ENCODE measurements around the gene AGBL1. TPM values are rescaled to one million over a fixed set of nuclear protein-coding genes. Genes with fewer than 3 reads are reported as not detected.

The AGBL1 gene
- total and polyA plus RNA-seq, 8 donors: under 0.01 to 0.18 TPM; not detected in 6

DNA sequence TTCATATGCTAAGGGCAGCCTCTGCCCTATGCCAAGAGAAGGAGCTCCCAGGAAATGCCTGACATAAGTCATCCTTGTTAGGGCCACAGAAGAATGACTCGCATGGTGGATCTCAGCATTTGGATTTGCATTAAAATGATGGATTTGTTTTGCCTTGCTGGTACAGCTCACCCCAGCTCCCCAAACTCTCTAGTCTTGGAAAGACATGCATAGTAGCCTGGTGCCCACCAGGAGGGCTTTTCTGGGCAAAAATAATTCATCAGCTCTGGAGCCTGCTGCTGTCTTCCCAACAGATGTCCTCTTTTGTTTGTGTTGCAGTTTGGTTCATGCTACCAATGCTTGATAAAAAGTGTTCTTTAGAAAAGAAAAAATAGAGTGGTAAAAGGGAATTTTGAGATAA is 833.0 kb downstream of the AGBL1 start:
- intact Hi-C loops (cut with DNase I; ENCODE audit: low total_unique reads): no loop called here
- WGBS, 5 donors: 88 to 100% (median 94%) methylated on average over 1 of the region's 1 CpG
- no peaks in the 10 kb centered on the region for H3K9me3 ChIP-seq
- DNase-seq: no peak
- H3K4me1 ChIP-seq: peaks cover 0 to 9% (median 3%) of the 10 kb centered on the region in 4 donors
- TF ChIP-seq POLR2AphosphoS5 (IDR thresholded peaks at IDR 0.05) (no peak), CTCF (IDR thresholded peaks at IDR 0.05) (no peak), EP300 (IDR thresholded peaks at IDR 0.05) (no peak), POLR2A (IDR thresholded peaks at IDR 0.05) (no peak)
- no peak overlapping the region for H3K4me3 ChIP-seq
- H3K27me3 ChIP-seq: no peaks in the 10 kb centered on the region
- no peaks in the 10 kb centered on the region for H3K36me3 ChIP-seq
- no peak overlapping the region for H3K27ac ChIP-seq

DNA sequence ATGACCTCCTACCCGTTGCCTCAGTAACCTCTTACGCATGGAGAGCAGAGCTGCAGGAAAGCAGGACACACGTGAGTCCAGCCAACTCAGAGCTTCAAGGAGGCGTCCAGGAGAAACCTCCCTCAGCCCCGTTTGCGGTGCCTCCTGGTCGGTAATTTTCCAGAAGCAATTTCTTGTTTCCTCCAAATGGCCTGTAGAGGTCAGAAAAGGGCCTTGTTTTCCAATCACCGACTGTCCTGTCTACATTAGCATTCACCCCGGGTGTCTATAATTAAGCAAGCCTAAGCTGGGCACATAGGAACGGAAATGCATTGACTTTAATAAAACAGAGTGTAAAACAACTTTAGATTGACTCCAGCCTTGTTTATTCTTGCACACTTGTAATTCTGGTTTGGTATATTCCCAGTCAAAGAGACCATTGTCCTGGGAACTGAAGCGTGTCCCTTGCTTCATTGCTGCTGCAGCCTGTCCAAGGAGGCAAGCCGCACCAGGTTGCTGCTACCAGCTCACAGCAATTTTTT is 836.2 kb downstream of the AGBL1 start:
- TF ChIP-seq POLR2AphosphoS5 (IDR thresholded peaks at IDR 0.05): no peak
- peak in 1 of 7 experiments; percentile 16 for TF ChIP-seq CTCF (IDR thresholded peaks at IDR 0.05)
- no peaks in the 10 kb centered on the region for H3K27me3 ChIP-seq
- DNase-seq: peak in 1 of 2 donors; percentile 80
- 9 to 21% (median 14%) methylated on average over 12 of the region's 12 CpGs for WGBS, 5 donors
- no peak overlapping the region for H3K27ac ChIP-seq
- no peaks in the 10 kb centered on the region for H3K36me3 ChIP-seq
- peaks cover 0 to 9% (median 3%) of the 10 kb centered on the region in 4 donors for H3K4me1 ChIP-seq
- intact Hi-C loops (cut with DNase I; ENCODE audit: low total_unique reads): no loop called here
- H3K9me3 ChIP-seq: no peaks in the 10 kb centered on the region
- H3K4me3 ChIP-seq: no peak overlapping the region

DNA sequence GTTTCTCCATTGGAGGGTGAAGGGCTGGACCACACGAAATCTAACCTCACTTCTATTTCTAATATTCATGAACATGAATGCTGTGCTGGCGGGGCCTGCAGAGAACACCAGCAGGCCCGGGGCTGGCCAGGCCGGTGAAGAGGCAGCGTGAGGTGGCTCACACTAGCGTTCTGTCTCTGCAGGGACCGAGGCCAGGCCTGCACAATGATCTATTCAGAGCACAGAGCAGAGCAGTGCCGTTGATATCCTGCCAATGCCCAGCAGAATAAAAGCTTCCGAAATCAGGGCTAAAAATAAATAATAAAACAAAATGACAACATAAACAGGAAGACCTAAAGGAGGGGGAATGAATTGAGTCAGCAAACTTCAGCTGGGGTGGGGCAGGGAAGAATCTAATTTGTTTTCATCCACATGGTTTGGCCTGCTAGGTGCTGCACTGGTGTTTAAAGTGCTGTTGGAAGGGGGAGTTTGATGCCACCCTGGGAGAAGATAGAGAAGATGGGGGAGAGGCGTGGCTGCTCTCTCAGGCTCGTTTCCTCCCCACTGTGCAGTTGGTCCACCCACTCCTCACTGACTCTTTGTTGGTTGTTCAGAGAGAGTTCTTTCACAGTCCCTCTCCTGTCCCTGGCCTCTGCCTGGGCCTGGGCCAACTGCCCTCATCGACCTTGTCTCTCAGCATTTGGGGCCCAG is 837.1 kb downstream of the AGBL1 start:
- no peak overlapping the region for H3K4me3 ChIP-seq
- H3K27ac ChIP-seq: no peak overlapping the region
- H3K27me3 ChIP-seq: no peaks in the 10 kb centered on the region
- WGBS, 5 donors: 45 to 59% (median 52%) methylated on average over 12 of the region's 12 CpGs
- TF ChIP-seq POLR2A (IDR thresholded peaks at IDR 0.05): no peak
- TF ChIP-seq EP300 (IDR thresholded peaks at IDR 0.05): no peak
- TF ChIP-seq CTCF (IDR thresholded peaks at IDR 0.05): no peak
- no peak for TF ChIP-seq POLR2AphosphoS5 (IDR thresholded peaks at IDR 0.05)
- DNase-seq: peak in 1 of 2 donors; percentile 65
- intact Hi-C loops (cut with DNase I; ENCODE audit: low total_unique reads): no loop called here
- H3K4me1 ChIP-seq: peaks cover 0 to 9% (median 3%) of the 10 kb centered on the region in 4 donors
- no peaks in the 10 kb centered on the region for H3K36me3 ChIP-seq
- H3K9me3 ChIP-seq: no peaks in the 10 kb centered on the region

- 86 to 91% (median 88%) methylated on average over 5 of the region's 5 CpGs for WGBS, 5 donors
- Histone ChIP-seq H3K27me3 (no peaks in the 10 kb centered on the region), H3K4me1 (peaks cover 0 to 9% (median 3%) of the 10 kb centered on the region in 4 donors), H3K36me3 (no peaks in the 10 kb centered on the region), H3K4me3 (no peak overlapping the region), H3K27ac (no peak overlapping the region), H3K9me3 (no peaks in the 10 kb centered on the region)
- DNase-seq: no peak
- TF ChIP-seq EP300 (IDR thresholded peaks at IDR 0.05) (no peak), CTCF (IDR thresholded peaks at IDR 0.05) (no peak), POLR2A (IDR thresholded peaks at IDR 0.05) (no peak), POLR2AphosphoS5 (IDR thresholded peaks at IDR 0.05) (no peak)
- intact Hi-C loops (cut with DNase I; ENCODE audit: low total_unique reads): no loop called here
Measured at GRCh38 chr15:86917361-86917671, 837.6 kb downstream of the AGBL1 start.
